T-helper 9 cell (primary cell): Measurements from ENCODE around the gene MDK.
"Not testable (repeated sequence)": the region's sequence is repeated elsewhere in the genome, so short reads cannot be mapped to it uniquely, and the experiment has no call there.

Experiments
- DNase-seq: peaks from one replicate; pipeline ENCODE4 v3.0.0-alpha.2; 2020

The MDK gene

DNA sequence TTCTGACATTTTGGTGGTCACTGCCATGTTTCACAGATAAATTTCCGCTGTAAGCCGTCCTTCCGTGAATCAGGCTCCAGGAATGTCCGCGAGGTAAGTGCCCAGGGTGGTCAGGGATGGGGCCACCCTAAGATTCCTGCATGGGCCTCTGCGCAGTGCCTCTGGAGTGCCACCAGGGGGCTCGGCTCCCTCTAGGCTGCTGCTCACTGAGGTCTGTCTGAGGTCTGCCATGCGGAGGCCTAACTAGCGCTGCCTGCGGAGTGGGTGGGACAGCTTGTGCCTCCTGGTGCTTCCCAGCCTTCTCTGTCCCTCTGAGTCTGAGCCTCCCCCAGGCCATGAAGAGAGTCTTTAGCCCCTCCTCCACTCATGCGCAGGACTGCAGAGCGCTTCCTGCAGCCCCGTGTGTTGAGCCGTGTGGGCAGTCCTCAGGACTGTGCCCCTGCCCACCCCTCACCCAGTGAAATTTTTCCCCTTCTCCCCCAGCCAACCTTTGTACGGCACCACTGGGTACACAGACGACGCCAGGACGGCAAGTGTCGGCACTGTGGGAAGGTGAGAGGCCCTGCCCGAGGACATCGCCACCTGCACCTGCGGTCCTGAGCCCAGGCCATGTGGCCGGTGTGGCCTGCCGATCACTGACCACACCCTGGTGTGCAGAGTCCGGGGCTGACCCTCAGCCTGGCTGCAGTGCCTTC, 11.9 kb upstream of the MDK start:
- peak; percentile 38 for DNase-seq

DNA sequence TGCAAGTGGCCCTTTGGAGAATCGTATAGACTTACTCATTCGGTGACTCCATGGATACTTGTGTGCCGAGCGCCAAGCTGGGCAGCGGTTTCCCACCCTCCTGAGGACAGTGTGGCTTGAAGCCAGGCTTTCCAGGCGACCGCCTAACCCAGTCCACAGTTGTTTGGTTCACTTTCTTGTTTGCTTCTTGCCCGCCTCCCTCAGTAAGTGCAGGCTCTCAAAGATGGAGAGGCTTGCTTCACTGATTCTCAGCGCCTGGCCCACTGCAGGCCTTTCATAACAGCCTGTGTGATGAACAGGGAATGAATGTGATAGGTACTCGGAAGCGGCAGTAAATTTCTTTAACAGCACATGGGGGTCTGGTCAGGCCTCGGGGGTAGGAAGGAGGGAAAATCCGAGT, 11.2 kb upstream of the MDK start:
- DNase-seq = no peak

DNA sequence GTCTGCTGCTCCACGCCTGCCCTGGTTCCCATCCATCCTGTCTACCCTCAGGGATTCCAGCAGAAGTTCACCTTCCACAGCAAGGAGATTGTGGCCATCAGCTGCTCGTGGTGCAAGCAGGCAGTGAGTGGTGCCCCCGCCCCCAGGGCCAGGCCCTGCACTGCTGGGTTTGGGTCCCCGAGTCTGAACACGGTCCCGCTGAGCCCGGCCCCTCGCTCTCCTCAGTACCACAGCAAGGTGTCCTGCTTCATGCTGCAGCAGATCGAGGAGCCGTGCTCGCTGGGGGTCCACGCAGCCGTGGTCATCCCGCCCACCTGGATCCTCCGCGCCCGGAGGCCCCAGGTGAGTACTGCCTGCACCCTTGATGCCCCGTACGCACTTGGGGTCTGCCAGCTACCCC, 10.2 kb upstream of the MDK start:
- not testable (repeated sequence) for DNase-seq

DNA sequence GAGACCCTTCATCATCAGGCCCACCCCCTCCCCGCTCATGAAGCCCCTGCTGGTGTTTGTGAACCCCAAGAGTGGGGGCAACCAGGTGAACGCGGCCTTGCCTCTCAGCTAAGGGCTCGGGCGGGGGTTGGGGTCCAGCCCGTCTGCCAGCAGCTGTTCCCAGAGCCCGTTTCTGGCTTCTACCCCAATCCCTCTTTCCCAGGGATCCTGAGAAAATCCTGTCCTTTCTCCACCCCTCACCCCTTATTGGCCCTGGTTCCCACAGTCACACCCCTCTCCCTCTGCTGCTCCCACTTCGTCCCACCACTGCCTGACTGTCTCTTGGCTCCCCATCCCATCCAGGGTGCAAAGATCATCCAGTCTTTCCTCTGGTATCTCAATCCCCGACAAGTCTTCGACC, 9.4 kb upstream of the MDK start:
- DNase-seq = no peak

DNA sequence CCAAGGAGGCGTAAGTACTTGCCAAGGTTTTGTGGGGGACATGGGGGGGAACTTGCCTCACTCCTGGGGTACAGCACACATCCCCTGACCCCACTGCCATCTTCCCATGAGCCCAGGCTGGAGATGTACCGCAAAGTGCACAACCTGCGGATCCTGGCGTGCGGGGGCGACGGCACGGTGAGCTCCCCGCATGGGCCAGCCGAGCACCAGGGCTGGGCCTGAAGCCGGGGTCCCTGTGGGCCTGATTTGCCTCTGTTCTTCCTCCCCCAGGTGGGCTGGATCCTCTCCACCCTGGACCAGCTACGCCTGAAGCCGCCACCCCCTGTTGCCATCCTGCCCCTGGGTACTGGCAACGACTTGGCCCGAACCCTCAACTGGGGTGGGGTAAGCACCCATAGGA, 9.0 kb upstream of the MDK start:
- not testable (repeated sequence) for DNase-seq

DNA sequence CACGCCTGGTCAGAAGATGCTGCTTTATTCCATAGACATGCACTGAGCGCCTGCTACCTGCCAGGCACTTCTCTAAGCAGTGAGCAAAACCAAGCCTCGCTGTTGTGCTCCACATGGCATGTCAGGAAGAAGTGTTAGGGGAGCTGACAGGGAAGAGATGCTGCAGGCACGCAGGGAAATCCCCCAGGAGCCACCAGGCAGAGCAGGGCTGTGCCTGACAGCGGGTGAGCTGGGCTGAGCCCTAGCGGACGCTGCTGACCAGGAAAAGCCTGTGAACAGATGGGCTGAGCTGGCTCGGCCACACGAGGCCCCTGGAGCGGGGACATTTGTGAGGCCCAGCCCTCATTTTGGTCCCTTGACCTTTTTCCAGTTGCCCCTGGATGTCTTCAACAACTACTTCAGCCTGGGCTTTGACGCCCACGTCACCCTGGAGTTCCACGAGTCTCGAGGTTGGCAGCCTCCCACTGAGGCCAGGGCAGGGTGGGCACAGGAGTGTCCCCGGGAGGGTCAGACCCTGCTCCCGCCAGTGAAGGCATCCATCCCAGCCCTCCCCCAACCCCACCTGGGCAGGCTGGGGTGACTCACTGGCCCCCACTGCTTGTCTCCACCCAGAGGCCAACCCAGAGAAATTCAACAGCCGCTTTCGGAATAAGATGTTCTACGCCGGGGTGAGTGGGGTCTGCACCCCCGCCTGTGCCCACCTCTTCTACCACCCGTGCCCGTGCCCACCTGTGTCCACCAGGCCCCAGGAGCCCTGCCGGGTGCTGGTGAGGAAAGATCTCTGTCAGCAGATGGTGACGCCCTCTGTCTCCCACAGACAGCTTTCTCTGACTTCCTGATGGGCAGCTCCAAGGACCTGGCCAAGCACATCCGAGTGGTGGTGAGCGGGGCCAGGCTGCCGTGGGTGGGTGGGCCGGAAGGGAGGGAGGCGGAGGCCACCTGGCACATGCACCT, 7.4 kb upstream of the MDK start:
- no peak for DNase-seq

DNA sequence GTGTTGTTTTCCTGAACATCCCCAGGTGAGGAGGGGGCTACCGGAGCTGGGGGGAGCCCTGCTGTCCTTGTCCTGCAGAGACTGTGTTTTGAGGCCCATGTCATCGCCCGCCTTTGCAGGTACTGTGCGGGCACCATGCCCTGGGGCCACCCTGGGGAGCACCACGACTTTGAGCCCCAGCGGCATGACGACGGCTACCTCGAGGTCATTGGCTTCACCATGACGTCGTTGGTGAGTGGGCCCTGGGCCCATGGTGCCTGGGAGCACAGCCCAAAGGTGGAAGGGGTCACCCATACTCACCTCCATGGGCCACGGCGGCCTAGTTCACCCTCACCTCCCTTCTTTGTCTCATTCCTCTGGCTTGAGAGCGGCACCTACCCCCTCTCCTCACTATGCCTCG, 6.7 kb upstream of the MDK start:
- DNase-seq = no peak

DNA sequence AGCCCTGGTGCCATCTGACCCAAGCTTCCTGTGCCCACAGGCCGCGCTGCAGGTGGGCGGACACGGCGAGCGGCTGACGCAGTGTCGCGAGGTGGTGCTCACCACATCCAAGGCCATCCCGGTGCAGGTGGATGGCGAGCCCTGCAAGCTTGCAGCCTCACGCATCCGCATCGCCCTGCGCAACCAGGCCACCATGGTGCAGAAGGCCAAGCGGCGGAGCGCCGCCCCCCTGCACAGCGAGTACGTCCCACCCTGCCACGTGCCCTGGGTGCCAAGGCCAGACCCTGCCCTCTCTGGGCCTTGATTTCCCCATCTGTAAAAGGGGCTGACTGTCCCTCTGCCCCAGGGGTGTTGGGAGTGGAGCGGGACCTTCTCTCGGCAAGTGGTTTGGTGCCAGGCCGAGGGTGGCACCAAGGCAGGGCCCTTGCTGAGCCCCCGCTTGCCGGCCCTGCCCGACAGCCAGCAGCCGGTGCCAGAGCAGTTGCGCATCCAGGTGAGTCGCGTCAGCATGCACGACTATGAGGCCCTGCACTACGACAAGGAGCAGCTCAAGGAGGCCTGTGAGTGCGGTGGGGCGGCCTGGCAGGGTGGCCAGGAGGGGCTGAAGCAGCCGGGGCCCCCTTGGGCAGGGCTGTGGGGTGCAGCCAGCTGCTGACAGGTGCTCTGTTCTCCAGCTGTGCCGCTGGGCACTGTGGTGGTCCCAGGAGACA, 5.9 kb upstream of the MDK start:
- no peak for DNase-seq

DNA sequence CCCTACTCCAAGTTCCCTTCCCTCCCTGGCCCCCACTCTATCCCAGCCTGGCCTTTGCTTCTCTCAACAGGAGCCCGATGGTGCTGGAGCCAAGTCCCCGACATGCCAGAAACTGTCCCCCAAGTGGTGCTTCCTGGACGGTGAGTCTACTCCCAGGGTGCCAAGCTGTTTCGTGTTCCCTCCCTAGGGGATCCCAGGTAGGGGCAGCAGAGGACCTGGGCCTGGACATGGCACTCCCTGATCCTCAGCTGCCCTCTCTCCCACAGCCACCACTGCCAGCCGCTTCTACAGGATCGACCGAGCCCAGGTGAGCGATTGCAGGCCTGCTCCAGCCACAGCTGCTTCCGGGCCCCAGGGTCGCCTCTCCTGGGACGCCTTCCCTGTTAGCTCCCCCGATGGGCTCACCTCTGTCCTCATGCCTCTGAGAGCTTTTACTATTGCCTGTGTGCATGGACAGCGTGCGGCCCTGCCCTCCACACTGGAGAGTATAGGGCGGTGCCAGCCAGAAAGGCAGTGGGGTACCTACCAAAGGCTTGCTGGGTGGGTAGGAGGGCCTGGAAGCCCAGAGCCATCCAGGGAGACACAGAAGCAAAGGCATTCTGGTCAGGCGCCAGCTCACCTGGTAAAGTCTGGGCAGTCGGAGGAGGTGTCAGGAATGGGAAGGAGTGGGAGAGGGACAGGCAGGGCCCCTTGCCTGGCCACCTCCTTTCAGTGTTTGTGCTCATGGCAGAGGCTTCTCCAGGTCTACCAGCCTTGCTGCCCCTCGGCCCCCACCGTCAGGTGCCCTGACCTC, 5.0 kb upstream of the MDK start:
- DNase-seq = no peak

DNA sequence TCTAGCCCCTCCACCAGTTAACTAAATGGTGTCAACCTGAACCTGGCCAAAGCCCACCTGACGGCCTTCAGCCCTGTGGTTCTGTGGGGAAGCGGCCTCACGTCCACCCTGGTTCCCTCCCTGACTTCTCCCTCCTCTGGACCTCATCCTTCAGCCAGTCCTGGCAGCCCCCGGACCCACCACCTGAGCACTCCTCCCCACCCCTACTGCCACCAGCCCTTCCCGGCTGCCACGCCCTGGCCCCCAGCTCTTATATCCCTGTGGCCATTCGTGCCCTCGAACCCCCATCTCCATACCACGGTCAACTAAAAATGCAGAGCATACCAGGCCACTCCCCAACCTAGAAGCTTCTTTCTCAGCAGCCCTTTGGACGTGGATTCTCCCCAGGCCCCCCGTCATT, 4.2 kb upstream of the MDK start:
- no peak for DNase-seq

DNA sequence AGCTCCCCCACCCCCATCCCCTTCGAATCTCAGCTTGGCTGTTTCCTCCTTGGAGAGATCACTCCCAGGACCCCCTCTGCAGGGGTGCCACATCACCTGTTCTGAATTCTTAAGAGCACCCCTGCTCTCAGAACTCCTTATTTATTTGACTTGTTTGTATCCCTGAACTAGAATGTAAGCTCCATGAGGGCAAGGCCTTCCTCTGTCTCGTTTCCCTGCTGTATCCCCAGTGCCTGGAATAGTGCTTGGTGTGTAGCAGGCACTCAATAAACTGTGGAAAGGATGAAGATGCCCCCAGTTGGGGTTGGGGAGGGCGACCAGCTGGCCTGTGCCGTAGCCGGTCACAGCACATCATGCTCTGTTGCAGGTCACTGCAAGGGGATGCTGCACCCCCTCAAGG, 3.6 kb upstream of the MDK start:
- DNase-seq = no peak

DNA sequence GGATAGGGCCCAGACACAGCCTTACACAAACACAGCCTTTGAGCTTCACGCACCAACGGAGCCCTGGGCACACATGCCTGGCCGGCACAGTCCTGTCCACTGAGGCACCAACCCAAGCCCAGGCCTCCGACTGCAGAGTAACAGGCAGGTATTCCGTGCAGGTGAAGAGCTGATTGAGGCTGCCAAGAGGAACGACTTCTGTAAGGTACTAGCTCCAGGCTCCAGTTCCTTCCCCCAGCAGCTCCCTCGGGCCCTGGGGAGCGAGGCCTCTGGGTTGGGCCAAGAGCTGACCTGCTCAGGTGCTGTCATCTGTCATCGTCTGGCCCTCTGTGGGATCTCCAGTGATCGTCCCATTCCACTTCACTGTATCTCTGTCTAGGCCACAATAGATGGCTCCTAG, 3.2 kb upstream of the MDK start:
- DNase-seq = no peak

DNA sequence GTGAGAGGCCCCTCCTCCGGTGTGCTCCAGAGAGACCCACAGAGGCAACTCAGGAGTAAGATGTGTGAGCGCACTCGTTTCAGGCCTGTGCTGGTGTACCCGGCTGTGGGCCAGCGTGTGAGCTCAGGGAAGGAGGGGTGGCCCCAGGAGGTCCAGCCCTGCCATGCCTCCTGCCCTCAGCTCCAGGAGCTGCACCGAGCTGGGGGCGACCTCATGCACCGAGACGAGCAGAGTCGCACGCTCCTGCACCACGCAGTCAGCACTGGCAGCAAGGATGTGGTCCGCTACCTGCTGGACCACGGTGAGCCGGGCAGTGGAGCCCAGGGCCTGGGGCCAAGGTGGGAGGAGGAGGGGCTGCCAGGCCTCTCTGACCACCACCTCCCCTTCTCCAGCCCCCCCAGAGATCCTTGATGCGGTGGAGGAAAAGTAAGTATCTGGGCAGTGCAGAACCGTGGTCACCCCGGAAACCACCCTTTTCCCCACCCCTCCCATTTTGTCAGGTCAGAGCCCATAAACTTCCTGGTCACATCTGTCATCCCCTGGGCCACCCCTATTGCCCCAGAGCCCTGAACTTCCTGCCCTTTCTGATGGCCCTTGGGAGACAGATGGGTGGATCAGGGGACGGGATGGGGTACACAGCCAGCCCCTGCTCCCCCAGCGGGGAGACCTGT, 2.5 kb upstream of the MDK start:
- DNase-seq = no peak

DNA sequence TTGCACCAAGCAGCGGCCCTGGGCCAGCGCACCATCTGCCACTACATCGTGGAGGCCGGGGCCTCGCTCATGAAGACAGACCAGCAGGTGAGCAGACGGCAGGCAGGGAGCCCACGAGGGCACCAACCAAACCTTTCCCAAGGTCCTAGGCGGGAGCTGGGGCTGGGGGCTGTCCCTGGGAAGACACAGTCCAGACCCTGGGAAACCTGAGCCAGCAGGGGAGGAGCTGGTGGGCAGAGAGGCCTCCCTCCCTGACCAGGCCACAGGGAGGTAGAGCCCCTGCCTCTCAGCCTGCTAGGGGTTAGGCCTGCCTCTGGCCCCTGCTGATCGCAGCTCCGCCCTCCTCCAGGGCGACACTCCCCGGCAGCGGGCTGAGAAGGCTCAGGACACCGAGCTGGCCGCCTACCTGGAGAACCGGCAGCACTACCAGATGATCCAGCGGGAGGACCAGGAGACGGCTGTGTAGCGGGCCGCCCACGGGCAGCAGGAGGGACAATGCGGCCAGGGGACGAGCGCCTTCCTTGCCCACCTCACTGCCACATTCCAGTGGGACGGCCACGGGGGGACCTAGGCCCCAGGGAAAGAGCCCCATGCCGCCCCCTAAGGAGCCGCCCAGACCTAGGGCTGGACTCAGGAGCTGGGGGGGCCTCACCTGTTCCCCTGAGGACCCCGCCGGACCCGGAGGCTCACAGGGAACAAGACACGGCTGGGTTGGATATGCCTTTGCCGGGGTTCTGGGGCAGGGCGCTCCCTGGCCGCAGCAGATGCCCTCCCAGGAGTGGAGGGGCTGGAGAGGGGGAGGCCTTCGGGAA, 1.8 kb upstream of the MDK start:
- not testable (repeated sequence) for DNase-seq

DNA sequence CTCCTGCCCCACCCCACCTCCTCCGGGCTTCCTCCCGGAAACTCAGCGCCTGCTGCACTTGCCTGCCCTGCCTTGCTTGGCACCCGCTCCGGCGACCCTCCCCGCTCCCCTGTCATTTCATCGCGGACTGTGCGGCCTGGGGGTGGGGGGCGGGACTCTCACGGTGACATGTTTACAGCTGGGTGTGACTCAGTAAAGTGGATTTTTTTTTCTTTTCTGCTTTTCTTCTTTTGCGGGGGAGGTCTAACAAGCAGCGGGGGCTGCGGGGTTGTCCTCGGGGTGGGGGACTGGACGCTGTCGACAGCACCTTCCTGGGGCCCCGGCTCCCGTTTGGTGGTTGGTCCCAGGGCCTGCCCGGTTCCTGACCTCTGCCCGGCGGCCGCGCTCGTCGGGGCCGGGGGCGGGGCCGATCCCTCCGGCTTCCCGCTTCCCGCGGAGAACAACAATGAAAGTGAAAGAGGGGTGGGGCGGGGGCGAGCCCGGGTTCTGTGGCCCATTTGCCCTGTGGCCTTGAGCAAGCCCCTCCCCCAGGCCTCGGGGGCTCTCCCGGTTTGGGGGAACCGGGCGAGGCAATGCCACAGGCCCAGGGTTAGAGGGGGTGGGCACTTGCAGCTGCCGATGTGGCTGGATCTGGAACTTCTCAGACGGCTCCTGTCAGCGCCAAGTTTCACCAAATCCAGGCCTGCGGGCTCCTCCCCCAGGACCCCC, 975 bp upstream of the MDK start:
- DNase-seq = peak; percentile 44

DNA sequence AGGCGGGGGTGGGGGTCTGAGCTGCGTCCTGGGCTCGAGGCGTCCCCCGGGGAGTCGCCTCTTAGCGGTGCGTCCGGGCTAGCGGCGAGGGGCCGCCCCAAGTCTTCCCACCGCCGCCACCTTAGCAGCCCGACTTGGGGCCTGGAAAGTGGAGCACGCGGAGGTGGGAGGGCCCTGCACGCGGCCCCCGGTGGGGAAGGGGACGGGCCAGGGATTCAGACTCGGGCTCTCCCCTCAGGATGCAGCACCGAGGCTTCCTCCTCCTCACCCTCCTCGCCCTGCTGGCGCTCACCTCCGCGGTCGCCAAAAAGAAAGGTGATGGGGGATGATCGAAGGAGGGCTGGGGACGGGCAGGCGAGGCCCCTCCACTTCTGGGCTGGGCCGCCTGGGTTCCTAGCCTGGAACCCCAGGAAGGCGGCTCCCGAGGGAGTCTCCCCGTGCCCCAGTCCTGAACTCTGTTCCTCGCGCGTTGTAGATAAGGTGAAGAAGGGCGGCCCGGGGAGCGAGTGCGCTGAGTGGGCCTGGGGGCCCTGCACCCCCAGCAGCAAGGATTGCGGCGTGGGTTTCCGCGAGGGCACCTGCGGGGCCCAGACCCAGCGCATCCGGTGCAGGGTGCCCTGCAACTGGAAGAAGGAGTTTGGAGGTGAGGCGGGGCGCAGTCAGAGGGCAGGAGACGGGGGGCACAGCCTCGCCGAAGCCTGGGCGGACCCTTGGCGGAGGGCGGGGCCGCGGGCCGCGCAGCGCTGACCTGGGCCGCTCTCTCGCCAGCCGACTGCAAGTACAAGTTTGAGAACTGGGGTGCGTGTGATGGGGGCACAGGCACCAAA, 563 bp downstream of the MDK start:
- no peak for DNase-seq

DNA sequence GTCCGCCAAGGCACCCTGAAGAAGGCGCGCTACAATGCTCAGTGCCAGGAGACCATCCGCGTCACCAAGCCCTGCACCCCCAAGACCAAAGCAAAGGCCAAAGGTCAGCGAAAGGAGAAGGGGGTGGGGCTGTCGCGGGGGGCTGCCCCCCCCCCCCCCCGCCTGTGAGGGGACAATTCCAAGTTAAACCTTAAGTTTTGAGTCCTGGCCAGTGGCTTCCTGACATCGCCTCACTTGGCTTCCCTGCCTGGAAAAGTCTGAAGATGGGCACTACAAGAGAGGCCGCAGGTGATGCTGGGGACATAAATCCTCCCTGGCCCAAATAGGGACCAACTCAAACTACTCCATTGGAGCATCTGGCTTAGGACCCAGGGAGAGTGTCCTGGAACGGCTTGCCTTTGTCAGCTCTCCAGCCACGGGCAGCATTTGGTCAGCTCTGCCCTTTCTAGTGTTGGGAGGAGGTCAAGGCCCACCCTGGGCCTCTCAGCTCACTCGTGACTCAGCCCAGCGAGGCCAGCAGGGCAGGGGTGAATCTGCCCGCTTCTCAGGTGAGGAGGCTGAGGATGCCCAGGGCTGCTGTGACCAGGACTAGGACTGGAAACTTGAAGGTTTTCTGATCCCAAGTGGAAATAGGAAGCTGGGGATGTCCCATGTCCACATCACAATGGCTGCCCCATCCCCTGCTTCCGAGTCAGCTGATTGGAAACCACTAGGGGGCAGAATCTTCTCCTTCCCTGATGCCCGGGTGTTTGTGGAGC, 1.4 kb downstream of the MDK start:
- DNase-seq = no peak

DNA sequence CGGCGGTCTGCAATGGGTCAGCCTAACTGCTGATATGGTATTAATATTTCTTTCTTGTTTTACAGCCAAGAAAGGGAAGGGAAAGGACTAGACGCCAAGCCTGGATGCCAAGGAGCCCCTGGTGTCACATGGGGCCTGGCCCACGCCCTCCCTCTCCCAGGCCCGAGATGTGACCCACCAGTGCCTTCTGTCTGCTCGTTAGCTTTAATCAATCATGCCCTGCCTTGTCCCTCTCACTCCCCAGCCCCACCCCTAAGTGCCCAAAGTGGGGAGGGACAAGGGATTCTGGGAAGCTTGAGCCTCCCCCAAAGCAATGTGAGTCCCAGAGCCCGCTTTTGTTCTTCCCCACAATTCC, 1.9 kb downstream of the MDK start:
- DNase-seq = no peak
